WTC11 (cell line): ENCODE measurements around the gene FOXP1. TPM values are rescaled to one million over a fixed set of nuclear protein-coding genes. Genes with fewer than 3 reads are reported as not detected.

Source experiments
- ATAC-seq: fragments of 200-7000 bp; cut with Tn5 transposase; 2 replicates; pipeline ENCODE4 v1.10.0; 2021; ENCODE audit warnings: mild to moderate bottlenecking, moderate library complexity
- CTCF ChIA-PET: fragments of 300-600 bp; sonication (Branson Sonifier 250); formaldehyde crosslinking; loops from one replicate; lab custom pipeline; 2021; ENCODE audit warnings: antibody characterized with exemption; lab: Charles Lee
- POLR2A ChIA-PET: fragments of 350-600 bp; sonication (Branson Sonifier 250); formaldehyde crosslinking; loops from one replicate; lab custom pipeline; 2021; ENCODE audit warnings: antibody characterized with exemption; lab: Charles Lee
- DNase-seq: peaks from one replicate; pipeline ENCODE4 v3.0.0; 2021; ENCODE audit warnings: low spot score
- H3K27ac Mint-ChIP-seq: 2 replicates; pipeline ENCODE4 v1.8.0; 2021; ENCODE audit warnings: mixed read lengths
- H3K27me3 Mint-ChIP-seq: 2 replicates; pipeline ENCODE4 v1.8.0; 2021; ENCODE audit warnings: low read depth, mild to moderate bottlenecking, moderate library complexity, mixed read lengths
- H3K36me3 Mint-ChIP-seq: 2 replicates; pipeline ENCODE4 v1.8.0; 2021; ENCODE audit warnings: mixed read lengths
- H3K4me1 Mint-ChIP-seq: 2 replicates; pipeline ENCODE4 v1.8.0; 2022; ENCODE audit warnings: mixed read lengths
- H3K4me3 Mint-ChIP-seq: 2 replicates; pipeline ENCODE4 v1.8.0; 2021; ENCODE audit warnings: mild to moderate bottlenecking, moderate library complexity, mixed read lengths
- H3K9me3 Mint-ChIP-seq: 2 replicates; pipeline ENCODE4 v1.8.0; 2021; ENCODE audit warnings: mixed read lengths
- ARID4B ChIP-seq: sonication (generic); formaldehyde crosslinking; IDR thresholded peaks from 2 replicates; pipeline ENCODE4 v1.8.0; 2023; ENCODE audit warnings: missing genetic modification reagents, mild to moderate bottlenecking, borderline replicate concordance
- CBFB ChIP-seq: sonication (generic); formaldehyde crosslinking; IDR thresholded peaks from 2 replicates; pipeline ENCODE4 v1.8.1; 2022; ENCODE audit warnings: mild to moderate bottlenecking, low read depth, missing genetic modification reagents
- CREB1 ChIP-seq: sonication (generic); formaldehyde crosslinking; IDR thresholded peaks from 2 replicates; pipeline ENCODE4 v1.8.0; 2023; ENCODE audit warnings: mild to moderate bottlenecking, missing genetic modification reagents
- E2F1 ChIP-seq: sonication (generic); formaldehyde crosslinking; IDR thresholded peaks from 2 replicates; pipeline ENCODE4 v1.8.0; 2022; ENCODE audit warnings: mild to moderate bottlenecking, missing genetic modification reagents
- E2F5 ChIP-seq: sonication (generic); formaldehyde crosslinking; IDR thresholded peaks from 2 replicates; pipeline ENCODE4 v1.8.1; 2022; ENCODE audit warnings: mild to moderate bottlenecking, moderate library complexity, missing genetic modification reagents
- FOXJ3 ChIP-seq: sonication (generic); formaldehyde crosslinking; IDR thresholded peaks from 2 replicates; pipeline ENCODE4 v1.9.0; 2021; ENCODE audit warnings: missing genetic modification reagents, mild to moderate bottlenecking, borderline replicate concordance
- FOXK1 ChIP-seq: sonication (generic); formaldehyde crosslinking; IDR thresholded peaks from 2 replicates; pipeline ENCODE4 v1.8.0; 2022; ENCODE audit warnings: mild to moderate bottlenecking, moderate library complexity, missing genetic modification reagents
- GTF2I ChIP-seq: fragments of 250-450 bp; sonication (Bioruptor Pico); conservative IDR thresholded peaks from 2 replicates; pipeline ENCODE4 v1.4.0; 2021; ENCODE audit warnings: mild to moderate bottlenecking
- KAT7 ChIP-seq: sonication (generic); formaldehyde crosslinking; IDR thresholded peaks from 2 replicates; pipeline ENCODE4 v1.8.1; 2023; ENCODE audit warnings: missing genetic modification reagents, mild to moderate bottlenecking, borderline replicate concordance
- MXD4 ChIP-seq: fragments of 250-450 bp; sonication (Bioruptor Pico); IDR thresholded peaks from 2 replicates; pipeline ENCODE4 v1.8.0; 2021; ENCODE audit warnings: mild to moderate bottlenecking, moderate library complexity, borderline replicate concordance
- NFATC4 ChIP-seq: fragments of 250-450 bp; sonication (Bioruptor Pico); IDR thresholded peaks from 2 replicates; pipeline ENCODE4 v1.9.0; 2021; ENCODE audit warnings: mild to moderate bottlenecking
- RELA ChIP-seq: sonication (generic); formaldehyde crosslinking; IDR thresholded peaks from 2 replicates; pipeline ENCODE4 v1.8.1; 2022; ENCODE audit warnings: missing genetic modification reagents, mild to moderate bottlenecking, borderline replicate concordance
- SMAD3 ChIP-seq: sonication (generic); formaldehyde crosslinking; IDR thresholded peaks from 2 replicates; pipeline ENCODE4 v1.8.0; 2022; ENCODE audit warnings: missing genetic modification reagents, mild to moderate bottlenecking, borderline replicate concordance
- SP1 ChIP-seq: sonication (generic); formaldehyde crosslinking; conservative IDR thresholded peaks from 2 replicates; pipeline ENCODE4 v1.8.1; 2022; ENCODE audit warnings: missing genetic modification reagents
- TEAD4 ChIP-seq: sonication (generic); formaldehyde crosslinking; IDR thresholded peaks from 2 replicates; pipeline ENCODE4 v1.8.0; 2022; ENCODE audit warnings: mild to moderate bottlenecking, missing genetic modification reagents
- TP53 ChIP-seq: sonication (generic); formaldehyde crosslinking; IDR thresholded peaks from 2 replicates; pipeline ENCODE4 v1.8.1; 2023; ENCODE audit warnings: mild to moderate bottlenecking, missing genetic modification reagents
- USF1 ChIP-seq: sonication (generic); formaldehyde crosslinking; IDR thresholded peaks from 2 replicates; pipeline ENCODE4 v1.8.0; 2022; ENCODE audit warnings: mild to moderate bottlenecking, missing genetic modification reagents
- ZBTB21 ChIP-seq: sonication (generic); formaldehyde crosslinking; IDR thresholded peaks from 2 replicates; pipeline ENCODE4 v1.8.1; 2023; ENCODE audit warnings: mild to moderate bottlenecking, missing genetic modification reagents, borderline replicate concordance
- ZBTB43 ChIP-seq: sonication (generic); formaldehyde crosslinking; IDR thresholded peaks from 2 replicates; pipeline ENCODE4 v1.8.1; 2023; ENCODE audit warnings: mild to moderate bottlenecking, missing genetic modification reagents
- ZNF121 ChIP-seq: sonication (generic); formaldehyde crosslinking; IDR thresholded peaks from 2 replicates; pipeline ENCODE4 v1.8.0; 2023; ENCODE audit warnings: missing genetic modification reagents
- ZNF263 ChIP-seq: sonication (generic); formaldehyde crosslinking; IDR thresholded peaks from 2 replicates; pipeline ENCODE4 v1.8.1; 2022; ENCODE audit warnings: low read depth, mild to moderate bottlenecking, moderate library complexity, missing genetic modification reagents
- ZNF396 ChIP-seq: fragments of 250-450 bp; sonication (Bioruptor Pico); IDR thresholded peaks from 2 replicates; pipeline ENCODE4 v1.8.0; 2021; ENCODE audit warnings: mild to moderate bottlenecking, moderate library complexity, borderline replicate concordance
- ZNF423 ChIP-seq: fragments of 250-450 bp; sonication (Bioruptor Pico); IDR thresholded peaks from 2 replicates; pipeline ENCODE4 v2.1.2; 2022; ENCODE audit warnings: mild to moderate bottlenecking, moderate library complexity
- total RNA-seq: library from RNA; stranded (reverse); gene quantifications from 3 replicates; pipeline ENCODE4 v1.2.3, GENCODE V29; 2021

FOXP1 gene
- total RNA-seq, 1 experiment from 2014 or later: 25.8 TPM

- H3K36me3 Mint-ChIP-seq: no peaks in the 10 kb centered on the region
- H3K4me1 Mint-ChIP-seq: peaks cover 8% of the 10 kb centered on the region; the same call in 1 of the 2 replicates
- POLR2A ChIA-PET: interaction anchor here (1.0 kb wide), 1 partner anchor 11 kb away, joined by 3 read pairs; no protein-coding TSS in a partner anchor
- TF ChIP-seq E2F5 (CRISPR knock-in tag) (no peak), KAT7 (CRISPR knock-in tag) (no peak), ARID4B (CRISPR knock-in tag) (no peak), ZNF263 (CRISPR knock-in tag) (no peak), USF1 (CRISPR knock-in tag) (no peak), ZNF396 (no peak), ZNF121 (CRISPR knock-in tag) (no peak), FOXJ3 (CRISPR knock-in tag) (no peak), ZBTB43 (CRISPR knock-in tag) (no peak), ZNF423 (CRISPR knock-in tag) (no peak), E2F1 (CRISPR knock-in tag) (no peak), NFATC4 (CRISPR knock-in tag) (no peak), ZBTB21 (no peak), GTF2I (CRISPR knock-in tag) (no peak), SMAD3 (CRISPR knock-in tag) (no peak), CREB1 (CRISPR knock-in tag) (no peak)
- H3K27ac Mint-ChIP-seq: no peak overlapping the region; the same call in 1 of the 2 replicates
- H3K4me3 Mint-ChIP-seq: no peak overlapping the region
- DNase-seq: no peak
- H3K27me3 Mint-ChIP-seq: no peaks in the 10 kb centered on the region
- no peak; the same call in 1 of the 2 replicates for ATAC-seq
- CTCF ChIA-PET: no interaction called here
- H3K9me3 Mint-ChIP-seq: no peaks in the 10 kb centered on the region
Observed at GRCh38 chr3:71444028-71444860, 139.3 kb downstream of the FOXP1 start.

GRCh38 chr3:71443332-71443731, 140.2 kb downstream of the FOXP1 start:
- ATAC-seq: no peak
- H3K9me3 Mint-ChIP-seq: no peaks in the 10 kb centered on the region
- H3K4me3 Mint-ChIP-seq: no peak overlapping the region
- H3K27ac Mint-ChIP-seq: no peak overlapping the region
- DNase-seq: no peak
- H3K36me3 Mint-ChIP-seq: no peaks in the 10 kb centered on the region
- no peak for TF ChIP-seq RELA (CRISPR knock-in tag)
- no peak for TF ChIP-seq MXD4 (CRISPR knock-in tag)
- TF ChIP-seq SP1 (CRISPR knock-in tag): no peak
- TF ChIP-seq TP53 (CRISPR knock-in tag): no peak
- no peak for TF ChIP-seq CBFB (CRISPR knock-in tag)
- no peak for TF ChIP-seq TEAD4
- no peak for TF ChIP-seq FOXK1 (CRISPR knock-in tag)
- TF ChIP-seq NFATC4 (CRISPR knock-in tag): no peak
- H3K4me1 Mint-ChIP-seq: peaks cover 5% of the 10 kb centered on the region
- ChIA-PET CTCF (no interaction called here), POLR2A (interaction anchor here (1.0 kb wide), 1 partner anchor 10 kb away, joined by 3 read pairs; no protein-coding TSS in a partner anchor)
- no peaks in the 10 kb centered on the region for H3K27me3 Mint-ChIP-seq
